HepG2 (cell line): ENCODE measurements around the gene NOL4L. TPM values are rescaled to one million over a fixed set of nuclear protein-coding genes. Genes with fewer than 3 reads are reported as not detected.

Experiments
- ATAC-seq: fragments of 200-7000 bp; cut with Tn5 transposase; 3 replicates; pipeline ENCODE4 v1.9.1; 2020; ENCODE audit warnings: mild to moderate bottlenecking, moderate library complexity
- BruUV-seq: library from RNA; stranded (reverse); fragments of 400-500 nt; replicated peaks from 2 replicates; lab custom pipeline; 2021; lab: Mats Ljungman, UMichigan
- CTCF ChIA-PET: fragments of 300-600 bp; formaldehyde crosslinking; extraction: SDS; loops from one replicate; lab custom pipeline; 2021; ENCODE audit warnings: low total read pairs, inconsistent platforms, low intra/inter-chr PET ratio; lab: Yijun Ruan, JAX
- POLR2A ChIA-PET: fragments of 350-600 bp; sonication (Branson Sonifier 250); formaldehyde crosslinking; loops from one replicate; lab custom pipeline; 2020; ENCODE audit warnings: antibody characterized with exemption, inconsistent platforms; lab: Yijun Ruan, JAX
- DNase-seq: peaks from one replicate; pipeline ENCODE4 v3.0.0-alpha.2; 2015; ENCODE audit warnings: low spot score
- FAIRE-seq: peaks from 3 replicates; lab custom pipeline; 2011; peaks lifted over from hg19 to GRCh38; lab: Jason Lieb, UNC
- H2AFZ ChIP-seq: one replicate; pipeline ENCODE4 v1.6.1; 2011; ENCODE audit warnings: low read length, inconsistent platforms
- H3K27ac ChIP-seq: fragments of 300-600 bp; 3 replicates; pipeline ENCODE4 v1.8.0; 2011; ENCODE audit warnings: mixed run types, mild to moderate bottlenecking, mixed read lengths, low read length, inconsistent platforms; ENCODE audit not compliant: insufficient read depth; ENCODE audit errors: extremely low read length
- H3K27me3 ChIP-seq, 2 experiments: fragments of 200-600 bp in 1 of 2; 2 replicates in 1 of 2; 3 replicates in 1 of 2; pipeline versions ENCODE4 v1.6.0 to v1.8.0; 2011; ENCODE audit warnings: low read length in 2 of 2, mild to moderate bottlenecking in 2 of 2, moderate library complexity in 2 of 2, inconsistent platforms in 1 of 2; ENCODE audit not compliant: insufficient read depth in 2 of 2, control insufficient read depth in 1 of 2
- H3K36me3 ChIP-seq, 2 experiments: fragments of 200-600 bp in 1 of 2; replicated peaks in 1 of 2; 2 replicates in 1 of 2; 3 replicates in 1 of 2; pipeline versions ENCODE4 v1.5.1 to v1.8.0; 2011; ENCODE audit warnings: low read length in 2 of 2, inconsistent platforms in 1 of 2; ENCODE audit not compliant: insufficient read depth in 2 of 2, control insufficient read depth in 1 of 2
- H3K4me1 ChIP-seq: 2 replicates; pipeline ENCODE4 v1.5.1; 2012; ENCODE audit warnings: low read length, inconsistent platforms; ENCODE audit not compliant: insufficient read depth
- H3K4me2 ChIP-seq: 2 replicates; pipeline ENCODE4 v1.6.0; 2011; ENCODE audit warnings: low read depth, low read length, inconsistent platforms
- H3K4me3 ChIP-seq, 3 experiments: fragments of 200-600 bp in 1 of 3; sonication (generic), shearing (Covaris generic) in 1 of 3; replicated peaks in 1 of 3; 2 replicates each; pipeline ENCODE4 v1.5.1; 2011 to 2016; ENCODE audit warnings: low read length in 3 of 3, inconsistent platforms in 2 of 3, low read depth in 2 of 3, mild to moderate bottlenecking in 2 of 3, control low read depth in 1 of 3, mixed read lengths in 1 of 3; ENCODE audit not compliant: insufficient read depth in 1 of 3
- H3K79me2 ChIP-seq: one replicate; pipeline ENCODE4 v1.6.1; 2011; ENCODE audit warnings: low read length, inconsistent platforms; ENCODE audit not compliant: insufficient read depth
- H3K9ac ChIP-seq: 2 replicates; pipeline ENCODE4 v1.6.0; 2011; ENCODE audit warnings: mild to moderate bottlenecking, low read depth, low read length, inconsistent platforms; ENCODE audit not compliant: insufficient read depth
- H3K9me3 ChIP-seq: 2 replicates; pipeline ENCODE4 v1.5.1; 2012; ENCODE audit warnings: mild to moderate bottlenecking, low read length
- H4K20me1 ChIP-seq: 2 replicates; pipeline ENCODE4 v1.6.0; 2011; ENCODE audit warnings: inconsistent platforms, mild to moderate bottlenecking, low read length, moderate library complexity; ENCODE audit not compliant: insufficient read depth
- HES4 ChIP-seq: sonication (generic); formaldehyde crosslinking; IDR thresholded peaks from 2 replicates; pipeline ENCODE4 v1.9.0; 2021; ENCODE audit warnings: mild to moderate bottlenecking, missing genetic modification reagents, borderline replicate concordance
- PRDM15 ChIP-seq: sonication (generic); formaldehyde crosslinking; IDR thresholded peaks from 2 replicates; pipeline ENCODE4 v1.4.0; 2020; ENCODE audit warnings: missing genetic modification reagents
- RXRB ChIP-seq: IDR thresholded peaks from 2 replicates; pipeline ENCODE4 v1.6.1; 2016; ENCODE audit warnings: borderline replicate concordance, missing genetic modification reagents, missing compliant biosample characterization
- TAF1 ChIP-seq: sonication (generic); formaldehyde crosslinking; IDR thresholded peaks from 2 replicates; pipeline ENCODE4 v1.4.0; 2020; ENCODE audit warnings: missing genetic modification reagents
- ZNF274 ChIP-seq: sonication (generic); formaldehyde crosslinking; IDR thresholded peaks from 2 replicates; pipeline ENCODE4 v1.5.1; 2020; ENCODE audit warnings: mild to moderate bottlenecking, missing genetic modification reagents
- ZNF451 ChIP-seq: sonication (generic); formaldehyde crosslinking; IDR thresholded peaks from 2 replicates; pipeline ENCODE4 v1.5.0; 2020; ENCODE audit warnings: mild to moderate bottlenecking, missing genetic modification reagents
- ZNF557 ChIP-seq: sonication (generic); formaldehyde crosslinking; IDR thresholded peaks from 2 replicates; pipeline ENCODE4 v1.4.0; 2020; ENCODE audit warnings: missing genetic modification reagents
- ZNF570 ChIP-seq: sonication (generic); formaldehyde crosslinking; IDR thresholded peaks from 2 replicates; pipeline ENCODE4 v1.4.0; 2020; ENCODE audit warnings: mild to moderate bottlenecking, missing genetic modification reagents, borderline replicate concordance
- ZNF687 ChIP-seq: sonication (generic); formaldehyde crosslinking; IDR thresholded peaks from 2 replicates; pipeline ENCODE4 v1.5.1; 2020; ENCODE audit warnings: mild to moderate bottlenecking, missing genetic modification reagents, moderate library complexity
- ZNF768 ChIP-seq: sonication (generic); formaldehyde crosslinking; IDR thresholded peaks from 2 replicates; pipeline ENCODE4 v1.4.0; 2020; ENCODE audit warnings: missing genetic modification reagents
- ZNF773 ChIP-seq: sonication (generic); formaldehyde crosslinking; IDR thresholded peaks from 2 replicates; pipeline ENCODE4 v1.4.0; 2020; ENCODE audit warnings: missing genetic modification reagents, borderline replicate concordance
- WGBS: methylation state at CpG from one replicate; pipeline ENCODE4 v1.1.6; 2017; ENCODE audit warnings: low lambda C conversion rate; 5-methylcytosine and 5-hydroxymethylcytosine counted together
- in situ Hi-C: cut with HindIII; loops from 2 replicates; pipeline ENCODE4 v1.10.0; 2017; ENCODE audit warnings: low pct_unique_long_range_greater_than_20kb; ENCODE audit not compliant: extremely low pct_ligation_motif_present
- intact Hi-C: fragments of 100-400 bp; cut with micrococcal nuclease; formaldehyde crosslinking; loops from one replicate; pipeline ENCODE4 v1.10.0; 2022; ENCODE audit not compliant: unreplicated experiment
- polyA plus RNA-seq, 8 experiments: library from polyadenylated mRNA; depleted of rRNA in 3 of 8; stranded (reverse) in 7 of 8; unstranded in 1 of 8; fragments of >200 nt; fragmentation: Illumina TruSeq in 4 of 8; extraction: Trizol in 4 of 8; gene quantifications; 2 replicates each; pipeline versions ENCODE4 v1.2.1 to v1.2.3, GENCODE V29; 2011 to 2016; ENCODE audit warnings: low read depth in 4 of 8, missing spikeins in 1 of 8, mixed read lengths in 1 of 8; ENCODE audit not compliant: insufficient read depth in 1 of 8
- total RNA-seq, 5 experiments: library from RNA; depleted of rRNA; stranded (reverse); fragments of >200 nt; fragmentation: Illumina TruSeq; extraction: Trizol; gene quantifications; 2 replicates each; pipeline ENCODE4 v1.2.3, GENCODE V29; 2016; ENCODE audit warnings: low read depth in 1 of 5
- TF ChIP-seq, protein P1 (sequence below): sonication (generic); formaldehyde crosslinking; IDR thresholded peaks from 2 replicates; pipeline ENCODE4 v1.5.0; 2020; ENCODE audit warnings: missing genetic modification reagents

Gene NOL4L
- total and polyA plus RNA-seq, 2 of the 13 experiments (the other 11 are each of a cell fraction or from before 2014, with no cell fraction given) = 16.6 to 35.4 TPM

- CTCF ChIA-PET = no interaction called here
- DNase-seq (no peak), FAIRE-seq (no peak), ATAC-seq (no peak)
- Histone ChIP-seq H3K27me3 (no peaks in the 10 kb centered on the region), H3K4me1 (peaks cover 22% of the 10 kb centered on the region), H3K4me2 (no peak overlapping the region), H3K4me3 (no peak overlapping the region), H3K9ac (no peak overlapping the region), H3K9me3 (no peaks in the 10 kb centered on the region), H3K79me2 (no peaks in the 10 kb centered on the region), H2AFZ (no peak overlapping the region), H4K20me1 (no peaks in the 10 kb centered on the region), H3K36me3 (peaks cover 9 to 10% of the 10 kb centered on the region in 2 experiments; a peak in 3 of 5 replicates), H3K27ac (no peak overlapping the region)
- POLR2A ChIA-PET = no interaction called here
- no TSS peak for BruUV-seq
- in situ Hi-C loops (loop anchor here (5.0 to 25.0 kb wide), 2 partner anchors 135 to 245 kb away; partner anchors contain the start of gene DNMT3B), intact Hi-C loops (no loop called here)
- 84% methylated on average over 10 of the region's 10 CpGs for WGBS
- no peak for TF ChIP-seq ZNF557
- no peak for TF ChIP-seq RXRB (CRISPR knock-in tag)
- TF ChIP-seq ZNF768 (CRISPR knock-in tag) = peak; percentile 59
- TF ChIP-seq ZNF451 (CRISPR knock-in tag) = no peak
- 0 out of 2 replicates have a peak, but pooled peaks have one; percentile 21 for TF ChIP-seq HES4 (CRISPR knock-in tag)
- TF ChIP-seq ZNF687 (CRISPR knock-in tag) = 0 out of 2 replicates have a peak, but pooled peaks have one; percentile 25
- TF ChIP-seq, protein P1, sequence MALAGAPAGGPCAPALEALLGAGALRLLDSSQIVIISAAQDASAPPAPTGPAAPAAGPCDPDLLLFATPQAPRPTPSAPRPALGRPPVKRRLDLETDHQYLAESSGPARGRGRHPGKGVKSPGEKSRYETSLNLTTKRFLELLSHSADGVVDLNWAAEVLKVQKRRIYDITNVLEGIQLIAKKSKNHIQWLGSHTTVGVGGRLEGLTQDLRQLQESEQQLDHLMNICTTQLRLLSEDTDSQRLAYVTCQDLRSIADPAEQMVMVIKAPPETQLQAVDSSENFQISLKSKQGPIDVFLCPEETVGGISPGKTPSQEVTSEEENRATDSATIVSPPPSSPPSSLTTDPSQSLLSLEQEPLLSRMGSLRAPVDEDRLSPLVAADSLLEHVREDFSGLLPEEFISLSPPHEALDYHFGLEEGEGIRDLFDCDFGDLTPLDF (CRISPR knock-in tag) = no peak
- no peak for TF ChIP-seq ZNF773 (CRISPR knock-in tag)
- TF ChIP-seq ZNF570 (CRISPR knock-in tag) = no peak
- no peak for TF ChIP-seq ZNF274 (CRISPR knock-in tag)
- TF ChIP-seq TAF1 (CRISPR knock-in tag) = no peak
- TF ChIP-seq PRDM15 = no peak
Observed at GRCh38 chr20:32516583-32517517, 68.3 kb downstream of the NOL4L start.
